CD14-positive monocyte (primary cell): ENCODE measurements around the gene PHACTR2. TPM values are rescaled to one million over a fixed set of nuclear protein-coding genes. Genes with fewer than 3 reads are reported as not detected.

Source experiments
- DNase-seq, 3 donors: peaks; one replicate each; pipeline ENCODE4 v3.0.0-alpha.2; 2011 to 2022
- H2AFZ ChIP-seq: 2 replicates; pipeline ENCODE4 v1.6.0; 2012; ENCODE audit warnings: mild to moderate bottlenecking, low read depth, low read length, inconsistent platforms; ENCODE audit not compliant: insufficient read depth, poor library complexity, severe bottlenecking
- H3K27ac ChIP-seq, 2 donors: 1 replicate in 1 of 2; 2 replicates in 1 of 2; pipeline ENCODE4 v1.5.1; 2012 to 2013; ENCODE audit warnings: low read length in 2 of 2, control low read depth in 1 of 2, inconsistent platforms in 1 of 2, low read depth in 1 of 2, mild to moderate bottlenecking in 1 of 2
- H3K27me3 ChIP-seq, 2 donors: one replicate each; pipeline versions ENCODE4 v1.6.0 to v1.6.1; 2011 to 2013; ENCODE audit warnings: low read length in 2 of 2; ENCODE audit not compliant: control insufficient read depth in 2 of 2, insufficient read depth in 2 of 2
- H3K36me3 ChIP-seq, 2 donors: replicated peaks in 1 of 2; 1 replicate in 1 of 2; 2 replicates in 1 of 2; pipeline versions ENCODE4 v1.5.1 to v1.6.1; 2012 to 2013; ENCODE audit warnings: low read length in 2 of 2, control low read depth in 1 of 2, inconsistent platforms in 1 of 2, mild to moderate bottlenecking in 1 of 2; ENCODE audit not compliant: insufficient read depth in 2 of 2, control insufficient read depth in 1 of 2
- H3K4me1 ChIP-seq, 2 donors: 1 replicate in 1 of 2; 2 replicates in 1 of 2; pipeline versions ENCODE4 v1.5.1 to v1.6.1; 2012 to 2013; ENCODE audit warnings: low read length in 2 of 2, control low read depth in 1 of 2, inconsistent platforms in 1 of 2, mild to moderate bottlenecking in 1 of 2, moderate library complexity in 1 of 2; ENCODE audit not compliant: insufficient read depth in 2 of 2, control insufficient read depth in 1 of 2
- H3K4me2 ChIP-seq: replicated peaks from 2 replicates; pipeline ENCODE3; 2012; ENCODE audit warnings: low read length, moderate library complexity, mild to moderate bottlenecking; ENCODE audit not compliant: poor library complexity, severe bottlenecking; ENCODE audit errors: extremely low read depth
- H3K4me3 ChIP-seq, 3 experiments: fragments of 200-600 bp in 1 of 3; sonication (generic) in 1 of 3; replicated peaks in 1 of 3; 1 replicate in 2 of 3; 2 replicates in 1 of 3; pipeline ENCODE4 v1.5.1; 2011 to 2013; ENCODE audit warnings: low read length in 3 of 3, mild to moderate bottlenecking in 3 of 3, control low read depth in 2 of 3, low read depth in 2 of 3, inconsistent platforms in 1 of 3, moderate library complexity in 1 of 3
- H3K79me2 ChIP-seq: 2 replicates; pipeline ENCODE4 v1.6.0; 2012; ENCODE audit warnings: mild to moderate bottlenecking, control low read depth, inconsistent platforms, low read length, moderate library complexity; ENCODE audit not compliant: insufficient read depth
- H3K9ac ChIP-seq: 2 replicates; pipeline ENCODE4 v1.6.0; 2017; ENCODE audit warnings: low read length, mild to moderate bottlenecking; ENCODE audit not compliant: insufficient read depth, poor library complexity, severe bottlenecking
- H3K9me3 ChIP-seq, 2 donors: replicated peaks in 1 of 2; 1 replicate in 1 of 2; 2 replicates in 1 of 2; pipeline versions ENCODE4 v1.5.1 to v1.6.1; 2012 to 2013; ENCODE audit warnings: low read length in 2 of 2, control low read depth in 1 of 2; ENCODE audit not compliant: control insufficient read depth in 1 of 2, insufficient read depth in 1 of 2
- H4K20me1 ChIP-seq: 2 replicates; pipeline ENCODE4 v1.6.0; 2012; ENCODE audit warnings: mild to moderate bottlenecking, low read length, control low read depth, moderate library complexity; ENCODE audit not compliant: insufficient read depth
- H3K27ac Mint-ChIP-seq, 7 donors: one replicate each; pipeline ENCODE4 v1.8.0; 2020; ENCODE audit warnings: mild to moderate bottlenecking in 7 of 7, mixed read lengths in 7 of 7, moderate library complexity in 6 of 7, inconsistent platforms in 2 of 7
- H3K27me3 Mint-ChIP-seq, 3 donors: one replicate each; pipeline ENCODE4 v1.8.0; 2021 to 2022; ENCODE audit warnings: low read depth in 3 of 3, mild to moderate bottlenecking in 3 of 3, mixed read lengths in 3 of 3, moderate library complexity in 3 of 3, inconsistent platforms in 1 of 3
- H3K36me3 Mint-ChIP-seq, 2 donors: one replicate each; pipeline ENCODE4 v1.8.0; 2020; ENCODE audit warnings: mixed read lengths in 2 of 2, inconsistent platforms in 1 of 2, mild to moderate bottlenecking in 1 of 2
- H3K4me1 Mint-ChIP-seq: one replicate; pipeline ENCODE4 v1.8.0; 2020; ENCODE audit warnings: mild to moderate bottlenecking, mixed read lengths
- H3K4me3 Mint-ChIP-seq, 2 donors: one replicate each; pipeline ENCODE4 v1.8.0; 2020; ENCODE audit warnings: mild to moderate bottlenecking in 2 of 2, mixed read lengths in 2 of 2, moderate library complexity in 1 of 2
- H3K9me3 Mint-ChIP-seq, 7 donors: one replicate each; pipeline ENCODE4 v1.8.0; 2020 to 2022; ENCODE audit warnings: mixed read lengths in 7 of 7, mild to moderate bottlenecking in 6 of 7, moderate library complexity in 6 of 7, inconsistent platforms in 2 of 7
- CTCF ChIP-seq: fragments of 200-600 bp; IDR thresholded peaks from one replicate; pipeline ENCODE4 v1.8.0; 2022; ENCODE audit warnings: antibody characterized with exemption, mild to moderate bottlenecking
- WGBS: methylation state at CpG from one replicate; pipeline ENCODE4 v1.1.5; 2013; ENCODE audit warnings: missing lambda C conversion rate; ENCODE audit not compliant: insufficient coverage; 5-methylcytosine and 5-hydroxymethylcytosine counted together
- intact Hi-C, 2 donors: fragments of 100-400 bp; cut with micrococcal nuclease; formaldehyde crosslinking; loops; one replicate each; pipeline versions ENCODE4 v1.15.0 to v1.15.1; 2023
- polyA plus RNA-seq, 3 donors: library from polyadenylated mRNA; depleted of rRNA in 1 of 3; unstranded in 2 of 3; stranded (reverse) in 1 of 3; fragments of 300-500 nt in 2 of 3; fragments of >200 nt in 1 of 3; fragmentation: Illumina TruSeq in 2 of 3; gene quantifications; 1 replicate in 2 of 3; 2 replicates in 1 of 3; pipeline ENCODE4 v1.2.3, GENCODE V29; 2012 to 2021

PHACTR2 gene
- polyA plus RNA-seq, 3 donors = 9.6 to 11.6 (median 11.2) TPM

GRCh38 chr6:143762126-143762525 is 84.4 kb downstream of the PHACTR2 start:
- Mint-ChIP-seq H3K27ac (no peak overlapping the region), H3K4me1 (peaks cover 23% of the 10 kb centered on the region), H3K9me3 (peaks cover 0 to 1% (median 0%) of the 10 kb centered on the region in 7 donors), H3K4me3 (no peak overlapping the region), H3K36me3 (peaks cover 42 to 49% of the 10 kb centered on the region in 2 donors), H3K27me3 (no peaks in the 10 kb centered on the region)
- Histone ChIP-seq H3K4me3 (no peak overlapping the region), H3K36me3 (peaks cover 2 to 42% of the 10 kb centered on the region in 2 donors), H3K4me2 (no peak overlapping the region), H3K9ac (no peak overlapping the region), H3K27me3 (no peaks in the 10 kb centered on the region), H4K20me1 (no peaks in the 10 kb centered on the region), H3K79me2 (no peaks in the 10 kb centered on the region), H3K9me3 (no peaks in the 10 kb centered on the region), H3K27ac (no peak overlapping the region), H2AFZ (no peak overlapping the region), H3K4me1 (peaks cover 16 to 19% of the 10 kb centered on the region in 2 donors)
- WGBS = 100% methylated on average over 2 of the region's 3 CpGs
- intact Hi-C loops = no loop called here
- DNase-seq = no peak
- no peak for TF ChIP-seq CTCF

DNA sequence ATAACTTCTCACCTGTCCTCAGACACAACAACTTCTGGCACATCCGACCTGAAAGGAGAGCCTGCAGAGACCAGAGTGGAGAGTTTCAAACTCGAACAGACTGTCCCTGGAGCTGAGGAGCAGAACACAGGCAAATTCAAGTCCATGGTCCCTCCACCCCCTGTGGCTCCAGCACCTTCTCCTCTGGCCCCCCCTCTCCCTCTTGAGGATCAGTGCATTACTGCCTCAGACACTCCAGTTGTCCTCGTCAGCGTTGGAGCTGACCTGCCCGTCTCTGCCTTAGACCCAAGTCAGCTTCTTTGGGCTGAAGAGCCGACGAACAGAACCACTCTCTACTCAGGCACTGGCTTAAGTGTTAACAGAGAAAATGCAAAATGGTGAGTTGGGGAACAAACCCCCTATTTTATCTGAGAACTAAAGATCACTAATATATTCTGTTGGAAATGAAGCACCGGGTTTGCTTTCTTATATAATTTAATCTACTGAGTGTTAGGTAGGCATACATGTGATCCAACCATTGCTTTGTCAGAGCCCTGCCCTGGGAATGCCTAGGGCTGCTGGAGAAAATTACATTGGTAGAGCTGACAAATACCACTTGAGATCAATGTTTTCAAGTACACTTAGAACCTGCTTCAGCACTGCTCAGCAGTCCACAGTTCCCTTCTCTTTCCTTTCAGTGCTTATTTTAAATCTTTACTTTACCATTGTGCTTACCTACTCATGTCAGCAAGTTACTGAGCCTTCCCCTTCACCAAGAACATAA is 87.8 kb downstream of the PHACTR2 start:
- H3K9me3 ChIP-seq = no peaks in the 10 kb centered on the region
- 87% methylated on average over 4 of the region's 8 CpGs for WGBS
- no peak overlapping the region for H2AFZ ChIP-seq
- no peaks in the 10 kb centered on the region for H3K27me3 ChIP-seq
- peaks cover 4% of the 10 kb centered on the region for H3K4me1 Mint-ChIP-seq
- no peak overlapping the region for H3K4me3 ChIP-seq
- no peak overlapping the region for H3K4me3 Mint-ChIP-seq
- no peaks in the 10 kb centered on the region for H3K27me3 Mint-ChIP-seq
- H3K36me3 ChIP-seq = peaks cover 12 to 64% of the 10 kb centered on the region in 2 donors
- peaks cover 56 to 63% of the 10 kb centered on the region in 2 donors for H3K36me3 Mint-ChIP-seq
- peaks cover 0 to 2% (median 0%) of the 10 kb centered on the region in 7 donors for H3K9me3 Mint-ChIP-seq
- no peak overlapping the region for H3K4me2 ChIP-seq
- intact Hi-C loops = no loop called here
- no peak for TF ChIP-seq CTCF
- no peaks in the 10 kb centered on the region for H3K79me2 ChIP-seq
- H3K27ac Mint-ChIP-seq = peak overlapping the region in 1 of 7 donors; percentile 5
- H3K27ac ChIP-seq = no peak overlapping the region
- peaks cover under 1% of the 10 kb centered on the region in 2 donors for H3K4me1 ChIP-seq
- no peak overlapping the region for H3K9ac ChIP-seq
- no peaks in the 10 kb centered on the region for H4K20me1 ChIP-seq
- DNase-seq = no peak
